ENCODE data around the gene NEK10. TPM values are rescaled to one million over a fixed set of nuclear protein-coding genes. Genes with fewer than 3 reads are reported as not detected.

The NEK10 gene
- total RNA-seq, 2 experiments from 2014 or later: 0.28 to 1.3 TPM

DNA sequence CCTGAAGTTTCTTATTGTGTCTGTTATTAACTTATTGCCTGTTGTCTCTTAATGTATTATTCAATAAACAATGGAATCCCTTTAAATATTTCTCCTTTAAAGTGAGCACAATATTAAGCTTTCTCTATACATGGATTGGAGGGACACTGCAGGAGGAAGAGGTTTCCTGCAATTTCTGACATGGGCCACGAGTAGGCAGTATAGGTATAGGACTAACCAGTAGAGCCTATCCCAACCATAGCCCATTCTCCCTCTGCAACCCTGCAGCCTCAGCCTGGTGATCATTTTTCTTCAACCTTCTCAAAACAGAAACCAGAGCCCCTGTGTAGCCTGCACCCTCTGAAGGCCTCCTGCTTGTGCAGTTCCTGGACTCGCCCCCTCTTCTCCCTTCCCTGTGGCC lies 124.8 kb downstream of the NEK10 start:
- CTCF ChIA-PET (ENCODE audit: unreplicated experiment): no interaction called here
- H4K20me1 ChIP-seq (ENCODE audit: insufficient read depth, low read length): no peaks in the 10 kb centered on the region
- intact Hi-C loops (cut with micrococcal nuclease; ENCODE audit: unreplicated experiment): no loop called here
- no peaks in the 10 kb centered on the region for H3K36me3 ChIP-seq (ENCODE audit: insufficient read depth, low read length)
- H3K4me2 ChIP-seq (ENCODE audit: low read length): no peak overlapping the region
- POLR2A ChIA-PET: no interaction called here
- no peak overlapping the region for H3K4me3 ChIP-seq (ENCODE audit: low read depth, low read length, poor library complexity, severe bottlenecking)
- H3K27ac ChIP-seq (ENCODE audit: low read depth, low read length, poor library complexity, severe bottlenecking): no peak overlapping the region
- H3K79me2 ChIP-seq (ENCODE audit: insufficient read depth, low read depth, low read length): no peaks in the 10 kb centered on the region
- no peaks in the 10 kb centered on the region for H3K9me3 ChIP-seq (ENCODE audit: low read length)
- H3K9me2 ChIP-seq (ENCODE audit: insufficient read depth, low read length): no peaks in the 10 kb centered on the region
- H2AFZ ChIP-seq (ENCODE audit: low read length): no peak overlapping the region
- H3K4me1 ChIP-seq (ENCODE audit: insufficient read depth, low read length, poor library complexity, severe bottlenecking): no peaks in the 10 kb centered on the region
- TF ChIP-seq EZH2phosphoT487 (IDR thresholded peaks at IDR 0.05; ENCODE audit: borderline replicate concordance, low read depth, low read length): no peak
- TF ChIP-seq, protein P1, sequence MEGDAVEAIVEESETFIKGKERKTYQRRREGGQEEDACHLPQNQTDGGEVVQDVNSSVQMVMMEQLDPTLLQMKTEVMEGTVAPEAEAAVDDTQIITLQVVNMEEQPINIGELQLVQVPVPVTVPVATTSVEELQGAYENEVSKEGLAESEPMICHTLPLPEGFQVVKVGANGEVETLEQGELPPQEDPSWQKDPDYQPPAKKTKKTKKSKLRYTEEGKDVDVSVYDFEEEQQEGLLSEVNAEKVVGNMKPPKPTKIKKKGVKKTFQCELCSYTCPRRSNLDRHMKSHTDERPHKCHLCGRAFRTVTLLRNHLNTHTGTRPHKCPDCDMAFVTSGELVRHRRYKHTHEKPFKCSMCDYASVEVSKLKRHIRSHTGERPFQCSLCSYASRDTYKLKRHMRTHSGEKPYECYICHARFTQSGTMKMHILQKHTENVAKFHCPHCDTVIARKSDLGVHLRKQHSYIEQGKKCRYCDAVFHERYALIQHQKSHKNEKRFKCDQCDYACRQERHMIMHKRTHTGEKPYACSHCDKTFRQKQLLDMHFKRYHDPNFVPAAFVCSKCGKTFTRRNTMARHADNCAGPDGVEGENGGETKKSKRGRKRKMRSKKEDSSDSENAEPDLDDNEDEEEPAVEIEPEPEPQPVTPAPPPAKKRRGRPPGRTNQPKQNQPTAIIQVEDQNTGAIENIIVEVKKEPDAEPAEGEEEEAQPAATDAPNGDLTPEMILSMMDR (conservative IDR thresholded peaks at IDR 0.05; ENCODE audit: low read length): 0 out of 2 replicates have a peak, but pooled peaks have one; percentile 33
- BruUV-seq (replicated peaks): no TSS peak
- DNase-seq (ENCODE audit: low spot score): no peak

DNA sequence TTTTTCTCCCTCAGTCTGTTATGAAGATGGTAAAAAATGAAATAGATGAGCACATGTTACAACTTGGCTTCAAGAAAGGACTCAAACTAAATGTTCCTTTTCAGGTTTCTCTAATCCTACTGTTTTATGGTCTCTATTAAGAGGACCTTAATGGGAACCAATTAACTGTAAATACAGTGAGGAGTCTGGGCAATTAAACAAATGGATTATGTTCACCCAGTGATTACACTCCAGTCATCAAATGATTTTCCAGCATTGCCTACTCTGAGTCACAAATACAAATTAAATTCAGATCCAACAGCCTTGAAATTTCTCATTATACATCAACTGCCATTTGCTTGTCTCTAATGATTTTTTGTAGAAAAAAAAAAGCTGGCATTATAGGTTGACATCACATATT lies 129.2 kb downstream of the NEK10 start:
- H3K4me3 ChIP-seq (ENCODE audit: low read depth, low read length, poor library complexity, severe bottlenecking): no peak overlapping the region
- TF ChIP-seq, protein P1 (conservative IDR thresholded peaks at IDR 0.05; ENCODE audit: low read length): no peak
- no peak for TF ChIP-seq EZH2phosphoT487 (IDR thresholded peaks at IDR 0.05; ENCODE audit: borderline replicate concordance, low read depth, low read length)
- intact Hi-C loops (cut with micrococcal nuclease; ENCODE audit: unreplicated experiment): no loop called here

DNA sequence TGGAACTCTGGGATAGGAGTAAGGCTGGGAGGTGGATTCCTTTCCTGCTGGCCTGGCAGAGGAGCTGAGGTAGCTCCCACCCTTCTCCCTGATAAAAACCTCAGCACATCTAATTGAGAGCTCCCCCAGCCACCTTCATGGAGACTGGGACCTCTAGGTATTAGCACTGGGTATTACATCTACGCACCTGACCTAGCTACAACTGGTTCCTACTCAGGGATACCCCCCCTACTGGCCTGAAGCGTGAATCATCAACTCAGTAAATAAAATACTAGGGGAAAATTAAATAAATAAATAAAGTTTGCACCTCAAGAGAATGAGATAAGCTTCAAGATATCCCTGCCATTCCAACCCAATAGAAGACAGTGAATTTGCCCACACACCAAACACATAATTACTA lies 140.4 kb downstream of the NEK10 start:
- no peak overlapping the region for H3K4me2 ChIP-seq (ENCODE audit: low read length)
- no peaks in the 10 kb centered on the region for H3K4me1 ChIP-seq (ENCODE audit: insufficient read depth, low read length, poor library complexity, severe bottlenecking)
- no peak for DNase-seq (ENCODE audit: low spot score)

More for the DNA sequence above, 129.2 kb downstream of the NEK10 start:
- H3K9me2 ChIP-seq (ENCODE audit: insufficient read depth, low read length): no peaks in the 10 kb centered on the region
- no peaks in the 10 kb centered on the region for H3K4me1 ChIP-seq (ENCODE audit: insufficient read depth, low read length, poor library complexity, severe bottlenecking)
- H3K36me3 ChIP-seq (ENCODE audit: insufficient read depth, low read length): no peaks in the 10 kb centered on the region
- H4K20me1 ChIP-seq (ENCODE audit: insufficient read depth, low read length): no peaks in the 10 kb centered on the region
- no peak for DNase-seq (ENCODE audit: low spot score)
- no peaks in the 10 kb centered on the region for H3K9me3 ChIP-seq (ENCODE audit: low read length)
- ChIA-PET POLR2A (no interaction called here), CTCF (ENCODE audit: unreplicated experiment) (no interaction called here)
- H3K27ac ChIP-seq (ENCODE audit: low read depth, low read length, poor library complexity, severe bottlenecking): no peak overlapping the region
- H3K4me2 ChIP-seq (ENCODE audit: low read length): no peak overlapping the region
- H3K79me2 ChIP-seq (ENCODE audit: insufficient read depth, low read depth, low read length): no peaks in the 10 kb centered on the region
- no peak overlapping the region for H2AFZ ChIP-seq (ENCODE audit: low read length)
- no TSS peak for BruUV-seq (replicated peaks)

More for the DNA sequence above, 140.4 kb downstream of the NEK10 start:
- BruUV-seq (replicated peaks): no TSS peak
- no peaks in the 10 kb centered on the region for H3K9me3 ChIP-seq (ENCODE audit: low read length)
- intact Hi-C loops (cut with micrococcal nuclease; ENCODE audit: unreplicated experiment): no loop called here
- no peak overlapping the region for H3K4me3 ChIP-seq (ENCODE audit: low read depth, low read length, poor library complexity, severe bottlenecking)
- no peaks in the 10 kb centered on the region for H3K79me2 ChIP-seq (ENCODE audit: insufficient read depth, low read depth, low read length)
- TF ChIP-seq, protein P1 (conservative IDR thresholded peaks at IDR 0.05; ENCODE audit: low read length): peak; percentile 50
- TF ChIP-seq EZH2phosphoT487 (IDR thresholded peaks at IDR 0.05; ENCODE audit: borderline replicate concordance, low read depth, low read length): no peak
- no peaks in the 10 kb centered on the region for H4K20me1 ChIP-seq (ENCODE audit: insufficient read depth, low read length)
- ChIA-PET POLR2A (interaction anchor here (0.6 kb wide), 1 partner anchor 740 kb away, joined by 3 read pairs; no protein-coding TSS in a partner anchor), CTCF (ENCODE audit: unreplicated experiment) (no interaction called here)
- no peak overlapping the region for H3K27ac ChIP-seq (ENCODE audit: low read depth, low read length, poor library complexity, severe bottlenecking)
- no peaks in the 10 kb centered on the region for H3K9me2 ChIP-seq (ENCODE audit: insufficient read depth, low read length)
- no peak overlapping the region for H2AFZ ChIP-seq (ENCODE audit: low read length)
- no peaks in the 10 kb centered on the region for H3K36me3 ChIP-seq (ENCODE audit: insufficient read depth, low read length)

Data from OCI-LY7 (cell line).